Activated B cell treated with CpG ODN at 0.5 μM for 24 hours (primary cell): ENCODE results near the gene BRME1. TPM values are rescaled to one million over a fixed set of nuclear protein-coding genes. Genes with fewer than 3 reads are reported as not detected.
A peak's percentile ranks its signal among the peaks of the same experiment; 100 is the strongest.

Experiments
- ATAC-seq: fragments of 200-7000 bp; cut with Tn5 transposase; one replicate; pipeline ENCODE4 v1.10.0; 2021; ENCODE audit warnings: low read depth, mild to moderate bottlenecking, moderate library complexity
- CTCF ChIA-PET: fragments of 350-600 bp; sonication (Branson Sonifier 250); formaldehyde crosslinking; loops from one replicate; lab custom pipeline; 2021; ENCODE audit warnings: antibody characterized with exemption; lab: Charles Lee
- POLR2A ChIA-PET: fragments of 350-600 bp; sonication (Branson Sonifier 250); formaldehyde crosslinking; loops from one replicate; lab custom pipeline; 2021; ENCODE audit warnings: antibody characterized with exemption; lab: Charles Lee
- DNase-seq: peaks from one replicate; pipeline ENCODE4 v3.0.0; 2022
- H3K27ac Mint-ChIP-seq: one replicate; pipeline ENCODE4 v1.8.0; 2020; ENCODE audit warnings: mixed read lengths
- H3K27me3 Mint-ChIP-seq: one replicate; pipeline ENCODE4 v1.8.0; 2021; ENCODE audit warnings: mixed read lengths
- H3K36me3 Mint-ChIP-seq: one replicate; pipeline ENCODE4 v1.8.0; 2021; ENCODE audit warnings: low read depth, mixed read lengths
- H3K4me1 Mint-ChIP-seq: one replicate; pipeline ENCODE4 v1.8.0; 2021; ENCODE audit warnings: mixed read lengths
- H3K4me3 Mint-ChIP-seq: one replicate; pipeline ENCODE4 v1.8.0; 2020; ENCODE audit warnings: mild to moderate bottlenecking, mixed read lengths
- H3K9me3 Mint-ChIP-seq: one replicate; pipeline ENCODE4 v1.8.0; 2020; ENCODE audit warnings: mixed read lengths
- intact Hi-C: fragments of 100-400 bp; cut with micrococcal nuclease; formaldehyde crosslinking; loops from one replicate; pipeline ENCODE4 v1.15.1; 2024
- total RNA-seq: library from RNA; stranded (reverse); gene quantifications from 2 replicates; pipeline ENCODE4 v1.2.3, GENCODE V29; 2022
- TF ChIP-seq, protein P1 (sequence below): fragments of 200-600 bp; IDR thresholded peaks from one replicate; pipeline ENCODE4 v1.8.0; 2022; ENCODE audit warnings: antibody characterized with exemption, mild to moderate bottlenecking

The BRME1 gene
- total RNA-seq, 1 donor from 2014 or later = 2.0 TPM

DNA sequence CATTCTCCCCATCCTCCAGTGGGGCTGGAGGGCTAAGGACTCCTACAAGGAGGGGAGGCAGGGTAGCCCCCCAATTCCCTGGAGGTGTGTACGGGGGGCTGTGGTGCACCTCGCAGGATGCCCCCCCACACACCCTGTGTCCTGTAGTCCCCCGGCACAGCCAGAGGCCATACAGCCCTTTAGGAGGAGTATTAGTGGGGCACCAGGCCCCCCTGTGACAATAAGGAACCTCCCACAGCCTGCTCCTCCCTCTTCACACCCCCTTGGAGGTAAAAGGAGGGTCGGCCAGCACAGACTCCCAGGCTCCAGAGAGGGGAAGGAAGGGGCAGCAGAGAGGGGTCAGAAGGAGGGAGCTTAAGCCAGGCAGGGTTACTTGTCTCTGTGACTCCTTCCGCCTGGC, 29.1 kb downstream of the BRME1 start, which contains the start of gene NANOS3:
Gene NANOS3, plus strand, starts transcription at position 301 of the 400 bp plus-strand sequence. CDS start 115 bp downstream, outside the sequence.
- Mint-ChIP-seq H3K9me3 (no peaks in the 10 kb centered on the region), H3K27me3 (peaks cover 9% of the 10 kb centered on the region), H3K27ac (no peak within 1 kb of the TSS), H3K4me1 (peaks cover 26% of the 10 kb centered on the region), H3K4me3 (no peak within 1 kb of the TSS), H3K36me3 (no peaks in the 10 kb centered on the region)
- intact Hi-C loops = no loop called here
- ChIA-PET CTCF (interaction anchor here (1.1 kb wide), 1 partner anchor 195 kb away, joined by 3 read pairs; no protein-coding TSS in a partner anchor), POLR2A (no interaction called here)
- TF ChIP-seq, protein P1, sequence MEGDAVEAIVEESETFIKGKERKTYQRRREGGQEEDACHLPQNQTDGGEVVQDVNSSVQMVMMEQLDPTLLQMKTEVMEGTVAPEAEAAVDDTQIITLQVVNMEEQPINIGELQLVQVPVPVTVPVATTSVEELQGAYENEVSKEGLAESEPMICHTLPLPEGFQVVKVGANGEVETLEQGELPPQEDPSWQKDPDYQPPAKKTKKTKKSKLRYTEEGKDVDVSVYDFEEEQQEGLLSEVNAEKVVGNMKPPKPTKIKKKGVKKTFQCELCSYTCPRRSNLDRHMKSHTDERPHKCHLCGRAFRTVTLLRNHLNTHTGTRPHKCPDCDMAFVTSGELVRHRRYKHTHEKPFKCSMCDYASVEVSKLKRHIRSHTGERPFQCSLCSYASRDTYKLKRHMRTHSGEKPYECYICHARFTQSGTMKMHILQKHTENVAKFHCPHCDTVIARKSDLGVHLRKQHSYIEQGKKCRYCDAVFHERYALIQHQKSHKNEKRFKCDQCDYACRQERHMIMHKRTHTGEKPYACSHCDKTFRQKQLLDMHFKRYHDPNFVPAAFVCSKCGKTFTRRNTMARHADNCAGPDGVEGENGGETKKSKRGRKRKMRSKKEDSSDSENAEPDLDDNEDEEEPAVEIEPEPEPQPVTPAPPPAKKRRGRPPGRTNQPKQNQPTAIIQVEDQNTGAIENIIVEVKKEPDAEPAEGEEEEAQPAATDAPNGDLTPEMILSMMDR = no peak
- DNase-seq (no peak), ATAC-seq (no peak)

DNA sequence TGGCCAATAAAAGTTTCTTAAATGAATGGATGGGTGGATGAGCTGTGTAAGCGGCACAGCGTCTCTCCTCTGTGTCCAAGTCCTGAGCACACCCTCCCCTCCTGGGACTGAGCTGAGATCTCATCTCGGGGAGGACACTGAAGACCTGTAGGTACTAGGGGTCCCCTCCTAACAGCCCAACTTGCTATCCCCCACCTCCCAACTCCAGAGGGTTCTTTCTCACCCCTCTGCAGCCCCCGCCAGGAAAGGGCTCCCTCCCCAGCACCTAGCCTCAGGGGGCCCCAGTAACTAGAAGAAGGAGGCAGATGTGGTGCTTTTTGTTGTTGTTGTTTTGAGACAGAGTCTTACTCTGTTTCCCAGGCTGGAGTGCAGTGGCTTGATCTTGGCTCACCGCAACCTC, 30.1 kb downstream of the BRME1 start:
- intact Hi-C loops = no loop called here
- no peak overlapping the region for H3K4me3 Mint-ChIP-seq
- ATAC-seq = no peak
- H3K27ac Mint-ChIP-seq = no peak overlapping the region
- no peak for DNase-seq
- TF ChIP-seq, protein P1 = no peak
- peaks cover 12% of the 10 kb centered on the region for H3K27me3 Mint-ChIP-seq
- H3K9me3 Mint-ChIP-seq = no peaks in the 10 kb centered on the region
- CTCF ChIA-PET = interaction anchor here (1.2 kb wide), 1 partner anchor 173 kb away, joined by 3 read pairs; no protein-coding TSS in a partner anchor
- POLR2A ChIA-PET = no interaction called here
- H3K4me1 Mint-ChIP-seq = peaks cover 16% of the 10 kb centered on the region
- H3K36me3 Mint-ChIP-seq = no peaks in the 10 kb centered on the region

DNA sequence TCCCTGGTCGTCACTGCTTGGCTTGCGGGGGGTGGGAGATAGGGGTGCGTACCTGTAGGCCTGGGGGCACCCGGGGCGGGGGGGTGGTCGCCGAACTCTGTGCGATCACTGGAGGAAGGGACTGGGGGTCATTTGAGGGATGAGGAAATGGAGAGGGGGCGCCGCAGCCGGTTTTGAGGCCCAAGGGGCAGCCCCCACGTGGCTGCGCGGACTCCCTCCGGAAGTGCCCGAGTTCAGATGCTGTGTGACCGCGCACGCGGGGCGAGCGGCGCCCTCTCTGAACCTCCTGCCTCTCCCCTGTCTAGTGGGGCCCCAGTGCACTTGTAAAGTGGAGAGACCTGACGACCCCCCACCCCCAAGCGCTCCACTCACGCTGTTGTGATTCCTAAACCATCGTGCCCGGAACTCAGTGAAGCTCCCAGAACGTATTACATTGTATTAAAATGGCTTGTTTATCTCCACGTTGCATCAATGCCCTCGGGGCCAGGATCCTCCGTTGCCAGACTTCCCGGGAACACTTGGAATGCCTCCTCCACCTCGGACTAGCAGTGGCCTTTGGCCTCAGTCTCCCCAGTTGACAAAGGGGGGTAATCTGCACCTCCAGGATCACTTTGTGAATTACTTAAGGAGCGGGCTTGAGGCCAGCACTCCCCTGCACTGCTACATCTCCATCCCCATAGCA, 31.9 kb downstream of the BRME1 start:
- Mint-ChIP-seq H3K9me3 (no peaks in the 10 kb centered on the region), H3K4me3 (no peak overlapping the region), H3K4me1 (peaks cover 6% of the 10 kb centered on the region), H3K27ac (no peak overlapping the region), H3K27me3 (peaks cover 16% of the 10 kb centered on the region), H3K36me3 (no peaks in the 10 kb centered on the region)
- intact Hi-C loops = no loop called here
- DNase-seq = no peak
- POLR2A ChIA-PET = no interaction called here
- TF ChIP-seq, protein P1 = no peak
- ATAC-seq = no peak
- CTCF ChIA-PET = no interaction called here

DNA sequence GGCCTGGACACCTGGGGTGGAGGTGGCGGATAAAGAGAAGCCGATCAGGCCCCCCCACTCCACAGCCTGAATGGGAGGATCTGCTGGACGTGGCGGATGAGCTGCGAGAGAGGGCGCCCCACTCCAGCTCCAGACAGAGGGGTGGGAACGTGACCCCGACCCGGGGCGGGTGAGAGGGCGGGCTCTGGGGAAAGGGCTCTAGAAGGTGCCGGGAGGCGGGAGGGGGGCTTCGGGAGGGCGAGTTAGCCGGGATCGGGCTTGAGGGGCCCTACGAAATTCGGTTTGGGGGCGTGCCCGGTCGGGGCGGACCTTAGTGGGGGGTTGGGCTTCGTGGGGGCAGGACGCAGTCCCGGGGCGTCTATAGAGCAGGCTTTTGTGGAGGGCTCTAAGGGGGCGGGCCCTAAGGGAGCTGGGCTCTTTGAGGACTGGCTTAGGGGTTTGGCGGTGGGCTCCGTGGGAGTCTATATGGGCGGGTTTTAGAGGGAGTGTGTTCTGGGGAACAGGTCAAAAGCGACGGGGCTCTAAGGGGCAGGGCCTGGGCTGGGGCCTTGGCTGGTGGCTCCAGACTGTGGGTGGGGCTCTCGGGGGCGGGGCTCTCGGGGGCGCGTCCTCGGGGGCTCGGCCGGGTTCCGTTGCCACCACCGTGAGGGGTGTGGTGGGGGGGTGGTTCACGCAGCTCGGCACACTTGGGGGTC, 33.1 kb downstream of the BRME1 start:
- DNase-seq = peak; percentile 43
- ATAC-seq = peak; percentile 83
- Mint-ChIP-seq H3K9me3 (no peaks in the 10 kb centered on the region), H3K4me1 (peaks cover 6% of the 10 kb centered on the region), H3K27ac (no peak overlapping the region), H3K27me3 (peaks cover 16% of the 10 kb centered on the region), H3K4me3 (peak overlapping the region; percentile 73), H3K36me3 (no peaks in the 10 kb centered on the region)
- ChIA-PET CTCF (interaction anchor here (0.9 to 1.9 kb wide), 2 partner anchors 10 to 169 kb away, joined by 3 to 6 read pairs; no protein-coding TSS in a partner anchor), POLR2A (interaction anchor here (0.7 to 1.0 kb wide), 3 partner anchors 77 to 183 kb away, joined by 3 to 5 read pairs (median 3); partner anchors contain the start of gene ZSWIM4)
- intact Hi-C loops = no loop called here
- TF ChIP-seq, protein P1 = no peak

DNA sequence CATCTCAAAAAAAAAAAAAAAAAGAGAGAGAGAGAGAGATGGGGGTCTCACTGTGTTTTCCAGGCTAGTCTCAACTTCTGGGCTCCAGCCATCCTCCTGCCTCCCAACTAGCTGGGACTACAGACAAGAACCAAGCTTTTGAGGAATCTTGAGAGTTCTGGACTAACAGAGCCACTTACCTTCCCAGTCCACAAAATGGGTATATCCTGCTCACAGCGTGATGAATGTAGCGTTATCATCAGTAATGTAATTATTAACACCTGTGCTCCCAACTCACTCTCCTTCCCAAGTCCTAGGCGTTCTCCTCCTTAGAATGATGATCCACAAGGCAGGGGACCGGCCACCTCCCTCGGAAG, 33.6 kb downstream of the BRME1 start:
- Mint-ChIP-seq H3K36me3 (no peaks in the 10 kb centered on the region), H3K9me3 (no peaks in the 10 kb centered on the region)

More for the DNA sequence above, 33.6 kb downstream of the BRME1 start:
- TF ChIP-seq, protein P1 = no peak
- POLR2A ChIA-PET = interaction anchor here (0.7 to 1.0 kb wide), 4 partner anchors 33 to 184 kb away, joined by 3 to 6 read pairs (median 4); partner anchors contain the start of gene ZSWIM4
- ATAC-seq (no peak), DNase-seq (no peak)
- Mint-ChIP-seq H3K4me3 (peak overlapping the region; percentile 73), H3K4me1 (peaks cover 6% of the 10 kb centered on the region), H3K27me3 (peaks cover 21% of the 10 kb centered on the region), H3K27ac (no peak overlapping the region)
- CTCF ChIA-PET = interaction anchor here (0.9 to 1.9 kb wide), 2 partner anchors 10 to 170 kb away, joined by 3 to 6 read pairs; no protein-coding TSS in a partner anchor
- intact Hi-C loops = no loop called here
